OCI-LY7 (cell line): ENCODE measurements around the gene CASP5.

Experiments used
- EZH2phosphoT487 ChIP-seq: fragments of 200-600 bp; sonication (generic); IDR thresholded peaks from 2 replicates; pipeline ENCODE4 v1.6.1; 2018; ENCODE audit warnings: low read depth, borderline replicate concordance, mild to moderate bottlenecking, mixed run types, antibody characterized with exemption, low read length, moderate library complexity, mixed read lengths
- TF ChIP-seq, protein P1 (sequence below): fragments of 200-600 bp; sonication (generic); conservative IDR thresholded peaks from 2 replicates; pipeline ENCODE4 v1.5.1; 2014; ENCODE audit warnings: mild to moderate bottlenecking, antibody characterized with exemption, low read length, moderate library complexity, mixed read lengths

DNA sequence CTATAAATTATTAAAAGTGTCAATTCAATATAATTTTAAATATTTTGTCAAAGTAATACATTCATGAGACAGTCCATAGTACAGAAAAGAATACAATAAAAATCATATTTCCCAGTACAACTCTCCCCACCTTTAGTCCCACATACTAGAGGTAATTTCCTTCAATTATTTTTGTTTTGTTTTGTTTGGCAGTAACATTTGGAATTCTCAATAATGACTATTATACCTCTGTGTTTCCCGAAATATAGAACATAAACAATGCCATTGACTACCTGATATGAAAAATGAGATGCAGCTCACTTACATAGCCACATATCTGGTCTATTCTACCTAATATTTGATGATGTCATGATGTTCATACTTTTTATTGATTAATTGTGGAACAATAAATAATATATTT is 30.2 kb downstream of the CASP5 start:
- TF ChIP-seq EZH2phosphoT487, result no peak
- TF ChIP-seq, protein P1, sequence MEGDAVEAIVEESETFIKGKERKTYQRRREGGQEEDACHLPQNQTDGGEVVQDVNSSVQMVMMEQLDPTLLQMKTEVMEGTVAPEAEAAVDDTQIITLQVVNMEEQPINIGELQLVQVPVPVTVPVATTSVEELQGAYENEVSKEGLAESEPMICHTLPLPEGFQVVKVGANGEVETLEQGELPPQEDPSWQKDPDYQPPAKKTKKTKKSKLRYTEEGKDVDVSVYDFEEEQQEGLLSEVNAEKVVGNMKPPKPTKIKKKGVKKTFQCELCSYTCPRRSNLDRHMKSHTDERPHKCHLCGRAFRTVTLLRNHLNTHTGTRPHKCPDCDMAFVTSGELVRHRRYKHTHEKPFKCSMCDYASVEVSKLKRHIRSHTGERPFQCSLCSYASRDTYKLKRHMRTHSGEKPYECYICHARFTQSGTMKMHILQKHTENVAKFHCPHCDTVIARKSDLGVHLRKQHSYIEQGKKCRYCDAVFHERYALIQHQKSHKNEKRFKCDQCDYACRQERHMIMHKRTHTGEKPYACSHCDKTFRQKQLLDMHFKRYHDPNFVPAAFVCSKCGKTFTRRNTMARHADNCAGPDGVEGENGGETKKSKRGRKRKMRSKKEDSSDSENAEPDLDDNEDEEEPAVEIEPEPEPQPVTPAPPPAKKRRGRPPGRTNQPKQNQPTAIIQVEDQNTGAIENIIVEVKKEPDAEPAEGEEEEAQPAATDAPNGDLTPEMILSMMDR, result no peak
